Lower leg skin (tissue), 3 donors: ENCODE measurements around the gene DOCK10.

ENCODE experiments used
- POLR2A ChIP-seq, 2 donors: fragments of 450-650 bp; IDR thresholded peaks; one replicate each; pipeline ENCODE4 v1.6.1; 2016 to 2017; ENCODE audit warnings: antibody characterized with exemption in 2 of 2, mild to moderate bottlenecking in 1 of 2, moderate library complexity in 1 of 2
- TF ChIP-seq, protein P1 (sequence below), 3 donors: fragments of 450-650 bp; IDR thresholded peaks; one replicate each; pipeline ENCODE4 v1.5.1; 2016; ENCODE audit warnings: antibody characterized with exemption in 3 of 3, mild to moderate bottlenecking in 3 of 3, moderate library complexity in 2 of 3

DNA sequence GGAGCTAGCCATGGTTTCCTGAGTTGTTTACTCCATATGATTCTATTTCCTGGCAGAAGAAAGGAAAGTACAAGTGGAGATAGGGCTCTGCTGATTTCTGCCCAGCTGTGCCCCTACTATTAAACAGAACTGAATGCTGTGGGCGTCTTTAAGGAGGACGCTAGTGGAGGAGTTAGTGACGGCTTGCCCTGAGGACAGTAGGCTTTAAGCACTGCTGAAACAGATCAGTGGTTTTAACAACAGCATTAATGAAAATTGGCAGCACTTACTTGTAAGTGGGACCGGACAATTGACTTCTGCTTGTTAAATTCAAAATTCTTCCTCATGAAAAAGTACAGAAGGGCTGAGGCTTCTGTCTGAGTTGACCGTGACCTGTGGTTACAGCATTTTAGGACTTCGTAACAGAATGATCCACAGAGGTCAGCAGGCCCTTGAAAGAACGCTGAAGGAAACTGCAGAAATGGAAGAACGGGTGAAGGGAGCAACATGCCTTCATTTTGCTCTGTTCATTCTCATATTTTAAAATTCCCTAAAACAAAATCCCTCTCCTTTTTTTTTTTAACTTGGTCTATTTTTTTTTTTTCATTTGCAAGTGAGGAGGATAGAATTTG lies 245.5 kb downstream of the DOCK10 start:
- TF ChIP-seq POLR2A (IDR thresholded peaks at IDR 0.05), result no peak
- TF ChIP-seq, protein P1, sequence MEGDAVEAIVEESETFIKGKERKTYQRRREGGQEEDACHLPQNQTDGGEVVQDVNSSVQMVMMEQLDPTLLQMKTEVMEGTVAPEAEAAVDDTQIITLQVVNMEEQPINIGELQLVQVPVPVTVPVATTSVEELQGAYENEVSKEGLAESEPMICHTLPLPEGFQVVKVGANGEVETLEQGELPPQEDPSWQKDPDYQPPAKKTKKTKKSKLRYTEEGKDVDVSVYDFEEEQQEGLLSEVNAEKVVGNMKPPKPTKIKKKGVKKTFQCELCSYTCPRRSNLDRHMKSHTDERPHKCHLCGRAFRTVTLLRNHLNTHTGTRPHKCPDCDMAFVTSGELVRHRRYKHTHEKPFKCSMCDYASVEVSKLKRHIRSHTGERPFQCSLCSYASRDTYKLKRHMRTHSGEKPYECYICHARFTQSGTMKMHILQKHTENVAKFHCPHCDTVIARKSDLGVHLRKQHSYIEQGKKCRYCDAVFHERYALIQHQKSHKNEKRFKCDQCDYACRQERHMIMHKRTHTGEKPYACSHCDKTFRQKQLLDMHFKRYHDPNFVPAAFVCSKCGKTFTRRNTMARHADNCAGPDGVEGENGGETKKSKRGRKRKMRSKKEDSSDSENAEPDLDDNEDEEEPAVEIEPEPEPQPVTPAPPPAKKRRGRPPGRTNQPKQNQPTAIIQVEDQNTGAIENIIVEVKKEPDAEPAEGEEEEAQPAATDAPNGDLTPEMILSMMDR (IDR thresholded peaks at IDR 0.05), result no peak
